HL-60 (cell line): Measurements from ENCODE around the gene CASQ2.

ENCODE experiments used
- DNase-seq, 2 experiments: peaks; one replicate each; pipeline ENCODE4 v3.0.0-alpha.2; 2010 to 2020; ENCODE audit warnings: low read depth in 1 of 2, low spot score in 1 of 2
- H3K27ac ChIP-seq: fragments of 250-450 bp; sonication (Bioruptor Pico); replicated peaks from 2 replicates; pipeline ENCODE4 v1.5.1; 2020; ENCODE audit warnings: mild to moderate bottlenecking, moderate library complexity
- H3K27me3 ChIP-seq: fragments of 250-450 bp; sonication (Bioruptor Pico); 2 replicates; pipeline ENCODE4 v1.5.1; 2021; ENCODE audit warnings: mild to moderate bottlenecking, moderate library complexity; ENCODE audit not compliant: insufficient read depth, poor library complexity, severe bottlenecking
- H3K4me3 ChIP-seq: replicated peaks from 2 replicates; pipeline ENCODE4 v1.5.1; 2011; ENCODE audit warnings: mild to moderate bottlenecking, control low read depth, low read length; ENCODE audit not compliant: insufficient read depth
- CTCF ChIP-seq: IDR thresholded peaks from one replicate; pipeline ENCODE4 v1.5.1; 2011; ENCODE audit warnings: low read length, control low read depth, inconsistent platforms; ENCODE audit not compliant: insufficient read depth
- GABPA ChIP-seq: IDR thresholded peaks from 2 replicates; pipeline ENCODE4 v1.6.1; 2012; ENCODE audit warnings: low read depth
- POLR2AphosphoS5 ChIP-seq: IDR thresholded peaks from 2 replicates; pipeline ENCODE4 v1.6.1; 2012; ENCODE audit warnings: low read depth
- REST ChIP-seq: IDR thresholded peaks from 2 replicates; pipeline ENCODE4 v1.6.1; 2012; ENCODE audit warnings: low read depth; ENCODE audit not compliant: insufficient replicate concordance
- SPI1 ChIP-seq: IDR thresholded peaks from 2 replicates; pipeline ENCODE4 v1.6.1; 2012; ENCODE audit warnings: low read depth, mild to moderate bottlenecking, borderline replicate concordance
- long read RNA-seq: library from polyadenylated mRNA; unstranded; transcript quantifications from one replicate; pipeline ENCODE4 v2.0.0, GENCODE V29; 2020

The CASQ2 gene
- long read RNA-seq = 0 reads

GRCh38 chr1:115768549-115768948 lies at the start of gene CASQ2:
TSS of gene CASQ2 (minus strand) at chr1:115768714. CDS start at chr1:115768541, 173 bp downstream.
- no peak for DNase-seq
- TF ChIP-seq REST (no peak), CTCF (no peak), SPI1 (no peak), GABPA (no peak), POLR2AphosphoS5 (no peak)
- Histone ChIP-seq H3K27me3 (no peaks in the 10 kb centered on the region), H3K4me3 (no peak within 1 kb of the TSS), H3K27ac (no peak within 1 kb of the TSS)

- H3K27me3 ChIP-seq = no peaks in the 10 kb centered on the region
- DNase-seq = no peak
- no peak overlapping the region for H3K4me3 ChIP-seq
- TF ChIP-seq GABPA (no peak), REST (no peak), SPI1 (no peak), CTCF (no peak), POLR2AphosphoS5 (no peak)
- H3K27ac ChIP-seq = no peak overlapping the region
Measured at GRCh38 chr1:115815694-115816093, 47.2 kb upstream of the CASQ2 start.

DNA sequence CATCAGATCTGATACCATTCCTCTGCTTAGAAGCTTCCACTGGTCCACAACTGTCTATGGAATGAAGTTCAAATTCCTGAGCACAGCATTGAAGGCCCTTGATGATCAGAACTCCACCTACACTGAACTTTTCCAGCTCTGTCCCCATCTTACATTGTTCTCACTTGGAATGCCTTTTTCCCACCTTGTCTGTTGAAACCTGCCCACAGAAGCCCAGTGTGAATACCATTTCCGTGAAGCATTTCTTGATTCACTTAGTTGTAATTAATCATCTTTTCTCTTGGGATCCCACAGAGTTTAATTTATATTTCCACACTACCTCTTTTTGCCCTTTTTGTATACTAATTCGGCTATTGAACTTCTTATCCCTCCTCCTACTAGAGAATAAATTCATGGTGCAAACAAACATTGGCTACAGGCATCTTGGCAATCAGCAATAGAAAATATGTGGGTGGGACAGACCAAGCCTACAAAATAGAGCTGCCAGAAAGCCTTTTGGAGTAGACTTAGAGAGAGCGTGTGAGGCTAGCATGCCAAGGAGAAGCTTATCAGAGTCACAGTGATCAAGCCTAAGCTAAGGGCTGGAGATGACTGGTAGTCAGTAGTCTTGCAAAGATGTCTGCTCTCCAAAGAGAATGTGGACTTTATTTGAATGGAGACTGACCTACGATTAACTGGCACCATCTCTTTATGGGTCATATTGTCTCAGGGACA lies 46.3 kb upstream of the CASQ2 start:
- no peak overlapping the region for H3K27ac ChIP-seq
- H3K4me3 ChIP-seq = no peak overlapping the region
- no peak for DNase-seq
- TF ChIP-seq POLR2AphosphoS5 (no peak), CTCF (no peak), GABPA (no peak), SPI1 (no peak), REST (no peak)
- H3K27me3 ChIP-seq = no peaks in the 10 kb centered on the region
